HepG2 (cell line): ENCODE measurements around the gene LSM8. TPM values are rescaled to one million over a fixed set of nuclear protein-coding genes. Genes with fewer than 3 reads are reported as not detected.

Experiments used
- ATAC-seq: fragments of 200-7000 bp; cut with Tn5 transposase; 3 replicates; pipeline ENCODE4 v1.9.1; 2020; ENCODE audit warnings: mild to moderate bottlenecking, moderate library complexity
- BruUV-seq: library from RNA; stranded (reverse); fragments of 400-500 nt; replicated peaks from 2 replicates; lab custom pipeline; 2021; lab: Mats Ljungman, UMichigan
- CTCF ChIA-PET: fragments of 300-600 bp; formaldehyde crosslinking; extraction: SDS; loops from one replicate; lab custom pipeline; 2021; ENCODE audit warnings: low total read pairs, inconsistent platforms, low intra/inter-chr PET ratio; lab: Yijun Ruan, JAX
- POLR2A ChIA-PET: fragments of 350-600 bp; sonication (Branson Sonifier 250); formaldehyde crosslinking; loops from one replicate; lab custom pipeline; 2020; ENCODE audit warnings: antibody characterized with exemption, inconsistent platforms; lab: Yijun Ruan, JAX
- DNase-seq: peaks from one replicate; pipeline ENCODE4 v3.0.0-alpha.2; 2015; ENCODE audit warnings: low spot score
- FAIRE-seq: peaks from 3 replicates; lab custom pipeline; 2011; peaks lifted over from hg19 to GRCh38; lab: Jason Lieb, UNC
- H2AFZ ChIP-seq: one replicate; pipeline ENCODE4 v1.6.1; 2011; ENCODE audit warnings: low read length, inconsistent platforms
- H3K27ac ChIP-seq: fragments of 300-600 bp; 3 replicates; pipeline ENCODE4 v1.8.0; 2011; ENCODE audit warnings: mixed run types, mild to moderate bottlenecking, mixed read lengths, low read length, inconsistent platforms; ENCODE audit not compliant: insufficient read depth; ENCODE audit errors: extremely low read length
- H3K27me3 ChIP-seq, 2 experiments: fragments of 200-600 bp in 1 of 2; 2 replicates in 1 of 2; 3 replicates in 1 of 2; pipeline versions ENCODE4 v1.6.0 to v1.8.0; 2011; ENCODE audit warnings: low read length in 2 of 2, mild to moderate bottlenecking in 2 of 2, moderate library complexity in 2 of 2, inconsistent platforms in 1 of 2; ENCODE audit not compliant: insufficient read depth in 2 of 2, control insufficient read depth in 1 of 2
- H3K36me3 ChIP-seq, 2 experiments: fragments of 200-600 bp in 1 of 2; replicated peaks in 1 of 2; 2 replicates in 1 of 2; 3 replicates in 1 of 2; pipeline versions ENCODE4 v1.5.1 to v1.8.0; 2011; ENCODE audit warnings: low read length in 2 of 2, inconsistent platforms in 1 of 2; ENCODE audit not compliant: insufficient read depth in 2 of 2, control insufficient read depth in 1 of 2
- H3K4me1 ChIP-seq: 2 replicates; pipeline ENCODE4 v1.5.1; 2012; ENCODE audit warnings: low read length, inconsistent platforms; ENCODE audit not compliant: insufficient read depth
- H3K4me2 ChIP-seq: 2 replicates; pipeline ENCODE4 v1.6.0; 2011; ENCODE audit warnings: low read depth, low read length, inconsistent platforms
- H3K4me3 ChIP-seq, 3 experiments: fragments of 200-600 bp in 1 of 3; sonication (generic), shearing (Covaris generic) in 1 of 3; replicated peaks in 1 of 3; 2 replicates each; pipeline ENCODE4 v1.5.1; 2011 to 2016; ENCODE audit warnings: low read length in 3 of 3, inconsistent platforms in 2 of 3, low read depth in 2 of 3, mild to moderate bottlenecking in 2 of 3, control low read depth in 1 of 3, mixed read lengths in 1 of 3; ENCODE audit not compliant: insufficient read depth in 1 of 3
- H3K79me2 ChIP-seq: one replicate; pipeline ENCODE4 v1.6.1; 2011; ENCODE audit warnings: low read length, inconsistent platforms; ENCODE audit not compliant: insufficient read depth
- H3K9ac ChIP-seq: 2 replicates; pipeline ENCODE4 v1.6.0; 2011; ENCODE audit warnings: mild to moderate bottlenecking, low read depth, low read length, inconsistent platforms; ENCODE audit not compliant: insufficient read depth
- H3K9me3 ChIP-seq: 2 replicates; pipeline ENCODE4 v1.5.1; 2012; ENCODE audit warnings: mild to moderate bottlenecking, low read length
- H4K20me1 ChIP-seq: 2 replicates; pipeline ENCODE4 v1.6.0; 2011; ENCODE audit warnings: inconsistent platforms, mild to moderate bottlenecking, low read length, moderate library complexity; ENCODE audit not compliant: insufficient read depth
- ARNT2 ChIP-seq: sonication (generic); formaldehyde crosslinking; IDR thresholded peaks from 2 replicates; pipeline ENCODE4 v1.8.0; 2022; ENCODE audit warnings: mild to moderate bottlenecking, low read depth, missing genetic modification reagents, moderate library complexity
- FLYWCH1 ChIP-seq: sonication (generic); formaldehyde crosslinking; IDR thresholded peaks from 2 replicates; pipeline ENCODE4 v1.8.1; 2023; ENCODE audit warnings: mild to moderate bottlenecking, missing genetic modification reagents
- GATAD1 ChIP-seq: IDR thresholded peaks from 2 replicates; pipeline ENCODE4 v1.6.1; 2016; ENCODE audit warnings: missing genetic modification reagents, missing compliant biosample characterization
- HNF4A ChIP-seq: sonication (generic); formaldehyde crosslinking; IDR thresholded peaks from 2 replicates; pipeline ENCODE4 v1.4.0; 2020; ENCODE audit warnings: missing genetic modification reagents
- MYC ChIP-seq: sonication (generic); formaldehyde crosslinking; IDR thresholded peaks from 2 replicates; pipeline ENCODE4 v1.9.0; 2021; ENCODE audit warnings: missing genetic modification reagents, borderline replicate concordance
- PITX1 ChIP-seq: sonication (generic); formaldehyde crosslinking; IDR thresholded peaks from 2 replicates; pipeline ENCODE4 v1.5.1; 2020; ENCODE audit warnings: mild to moderate bottlenecking, missing genetic modification reagents
- REPIN1 ChIP-seq: sonication (generic); formaldehyde crosslinking; IDR thresholded peaks from 2 replicates; pipeline ENCODE4 v1.8.0; 2022; ENCODE audit warnings: missing genetic modification reagents, low read depth, mild to moderate bottlenecking, borderline replicate concordance
- SAFB2 ChIP-seq: sonication (generic); formaldehyde crosslinking; IDR thresholded peaks from 2 replicates; pipeline ENCODE4 v1.5.1; 2020; ENCODE audit warnings: missing genetic modification reagents, low read depth, mild to moderate bottlenecking, borderline replicate concordance
- SMC3 ChIP-seq: IDR thresholded peaks from 2 replicates; pipeline ENCODE4 v1.6.1; 2011; ENCODE audit warnings: low read length, improper control_type of control experiment
- SP140L ChIP-seq: sonication (generic); formaldehyde crosslinking; IDR thresholded peaks from 2 replicates; pipeline ENCODE4 v1.4.0; 2020; ENCODE audit warnings: missing genetic modification reagents, borderline replicate concordance
- STAG1 ChIP-seq: sonication (generic); formaldehyde crosslinking; IDR thresholded peaks from 2 replicates; pipeline ENCODE4 v1.4.0; 2020; ENCODE audit warnings: missing genetic modification reagents
- ZNF142 ChIP-seq: sonication (generic); formaldehyde crosslinking; IDR thresholded peaks from 2 replicates; pipeline ENCODE4 v1.4.0; 2020; ENCODE audit warnings: missing genetic modification reagents
- ZNF335 ChIP-seq: sonication (generic); formaldehyde crosslinking; IDR thresholded peaks from 2 replicates; pipeline ENCODE4 v1.4.0; 2020; ENCODE audit warnings: missing genetic modification reagents
- ZNF383 ChIP-seq: sonication (generic); formaldehyde crosslinking; IDR thresholded peaks from 2 replicates; pipeline ENCODE4 v1.4.0; 2020; ENCODE audit warnings: missing genetic modification reagents, mild to moderate bottlenecking, borderline replicate concordance
- ZNF512 ChIP-seq: sonication (generic); formaldehyde crosslinking; IDR thresholded peaks from 2 replicates; pipeline ENCODE4 v1.4.0; 2020; ENCODE audit warnings: mild to moderate bottlenecking, missing genetic modification reagents
- WGBS: methylation state at CpG from one replicate; pipeline ENCODE4 v1.1.6; 2017; ENCODE audit warnings: low lambda C conversion rate; 5-methylcytosine and 5-hydroxymethylcytosine counted together
- in situ Hi-C: cut with HindIII; loops from 2 replicates; pipeline ENCODE4 v1.10.0; 2017; ENCODE audit warnings: low pct_unique_long_range_greater_than_20kb; ENCODE audit not compliant: extremely low pct_ligation_motif_present
- intact Hi-C: fragments of 100-400 bp; cut with micrococcal nuclease; formaldehyde crosslinking; loops from one replicate; pipeline ENCODE4 v1.10.0; 2022; ENCODE audit not compliant: unreplicated experiment
- polyA plus RNA-seq, 8 experiments: library from polyadenylated mRNA; depleted of rRNA in 3 of 8; stranded (reverse) in 7 of 8; unstranded in 1 of 8; fragments of >200 nt; fragmentation: Illumina TruSeq in 4 of 8; extraction: Trizol in 4 of 8; gene quantifications; 2 replicates each; pipeline versions ENCODE4 v1.2.1 to v1.2.3, GENCODE V29; 2011 to 2016; ENCODE audit warnings: low read depth in 4 of 8, missing spikeins in 1 of 8, mixed read lengths in 1 of 8; ENCODE audit not compliant: insufficient read depth in 1 of 8
- total RNA-seq, 5 experiments: library from RNA; depleted of rRNA; stranded (reverse); fragments of >200 nt; fragmentation: Illumina TruSeq; extraction: Trizol; gene quantifications; 2 replicates each; pipeline ENCODE4 v1.2.3, GENCODE V29; 2016; ENCODE audit warnings: low read depth in 1 of 5
- TF ChIP-seq, protein P1 (sequence below): sonication (generic); formaldehyde crosslinking; IDR thresholded peaks from 2 replicates; pipeline ENCODE4 v1.5.0; 2020; ENCODE audit warnings: mild to moderate bottlenecking, missing genetic modification reagents, moderate library complexity

Gene LSM8
- total and polyA plus RNA-seq, 2 of the 13 experiments (the other 11 are each of a cell fraction or from before 2014, with no cell fraction given), result 44.3 to 67.3 TPM

GRCh38 chr7:118195837-118196474 lies 12.0 kb downstream of the LSM8 start:
- intact Hi-C loops, result loop anchor here (1.0 kb wide), 1 partner anchor 446 kb away; no protein-coding TSS in a partner anchor
- Histone ChIP-seq H3K27ac (no peak overlapping the region), H3K4me2 (no peak overlapping the region), H2AFZ (no peak overlapping the region), H3K4me3 (no peak overlapping the region), H3K9me3 (no peaks in the 10 kb centered on the region), H3K4me1 (no peaks in the 10 kb centered on the region), H3K9ac (no peak overlapping the region), H4K20me1 (no peaks in the 10 kb centered on the region), H3K36me3 (peaks cover 0 to 11% of the 10 kb centered on the region in 2 experiments; a peak in 1 of 5 replicates), H3K27me3 (no peaks in the 10 kb centered on the region), H3K79me2 (no peaks in the 10 kb centered on the region)
- in situ Hi-C loops, result no loop called here
- POLR2A ChIA-PET, result no interaction called here
- ATAC-seq, result peak; percentile 91
- CTCF ChIA-PET, result interaction anchor here (1.6 kb wide), 1 partner anchor 446 kb away, joined by 4 read pairs; no protein-coding TSS in a partner anchor
- 56% methylated on average over 6 of the region's 6 CpGs for WGBS
- FAIRE-seq, result peak; percentile 36
- BruUV-seq, result no TSS peak
- DNase-seq, result peak; percentile 61
- TF ChIP-seq SAFB2 (no peak), ZNF142 (CRISPR knock-in tag) (no peak), SMC3 (0 out of 2 replicates have a peak, but pooled peaks have one; percentile 28), FLYWCH1 (CRISPR knock-in tag) (no peak), MYC (CRISPR knock-in tag) (no peak), ZNF335 (no peak), HNF4A (CRISPR knock-in tag) (no peak), ZNF512 (CRISPR knock-in tag) (no peak), ARNT2 (CRISPR knock-in tag) (no peak), GATAD1 (CRISPR knock-in tag) (no peak), STAG1 (peak; percentile 53), PITX1 (no peak), REPIN1 (CRISPR knock-in tag) (no peak), SP140L (CRISPR knock-in tag) (no peak), ZNF383 (no peak)
- TF ChIP-seq, protein P1, sequence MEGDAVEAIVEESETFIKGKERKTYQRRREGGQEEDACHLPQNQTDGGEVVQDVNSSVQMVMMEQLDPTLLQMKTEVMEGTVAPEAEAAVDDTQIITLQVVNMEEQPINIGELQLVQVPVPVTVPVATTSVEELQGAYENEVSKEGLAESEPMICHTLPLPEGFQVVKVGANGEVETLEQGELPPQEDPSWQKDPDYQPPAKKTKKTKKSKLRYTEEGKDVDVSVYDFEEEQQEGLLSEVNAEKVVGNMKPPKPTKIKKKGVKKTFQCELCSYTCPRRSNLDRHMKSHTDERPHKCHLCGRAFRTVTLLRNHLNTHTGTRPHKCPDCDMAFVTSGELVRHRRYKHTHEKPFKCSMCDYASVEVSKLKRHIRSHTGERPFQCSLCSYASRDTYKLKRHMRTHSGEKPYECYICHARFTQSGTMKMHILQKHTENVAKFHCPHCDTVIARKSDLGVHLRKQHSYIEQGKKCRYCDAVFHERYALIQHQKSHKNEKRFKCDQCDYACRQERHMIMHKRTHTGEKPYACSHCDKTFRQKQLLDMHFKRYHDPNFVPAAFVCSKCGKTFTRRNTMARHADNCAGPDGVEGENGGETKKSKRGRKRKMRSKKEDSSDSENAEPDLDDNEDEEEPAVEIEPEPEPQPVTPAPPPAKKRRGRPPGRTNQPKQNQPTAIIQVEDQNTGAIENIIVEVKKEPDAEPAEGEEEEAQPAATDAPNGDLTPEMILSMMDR, result peak; percentile 70
